ENCODE data around the gene UBE3D. TPM values are rescaled to one million over a fixed set of nuclear protein-coding genes. Genes with fewer than 3 reads are reported as not detected.

Gene UBE3D
- total RNA-seq, 1 experiment from 2014 or later = 10.7 TPM

DNA sequence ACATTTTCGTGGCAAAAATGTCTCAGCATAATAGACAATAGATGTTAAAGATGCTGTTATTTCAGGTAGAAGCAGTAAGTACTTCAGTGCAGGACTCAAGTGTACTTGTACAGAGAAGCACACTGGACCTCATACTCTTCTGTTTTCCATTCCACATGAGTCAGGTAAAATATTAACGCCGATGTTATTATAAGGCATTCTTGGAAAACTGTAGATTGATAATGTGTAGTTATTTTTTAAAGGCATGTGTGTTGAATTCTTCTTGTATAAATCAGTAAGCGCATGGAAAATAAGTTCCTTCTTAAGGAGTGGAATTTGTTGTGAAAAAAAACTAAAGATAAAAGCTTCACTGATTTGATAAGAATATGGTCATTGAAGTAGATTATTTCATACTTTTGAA lies 47.6 kb upstream of the UBE3D start:
- Histone ChIP-seq H3K27ac (ENCODE audit: insufficient read length, low read depth, low read length) (no peak overlapping the region), H3K23me2 (ENCODE audit: insufficient read length, low read depth, low read length, poor library complexity, severe bottlenecking) (no peaks in the 10 kb centered on the region), H2AK5ac (ENCODE audit: insufficient read length, low read length) (no peak overlapping the region), H2BK12ac (ENCODE audit: insufficient read length, low read depth, low read length) (no peak overlapping the region), H3K56ac (ENCODE audit: insufficient read length, low read depth, low read length) (no peak overlapping the region), H3K79me2 (ENCODE audit: insufficient read depth, low read length) (no peaks in the 10 kb centered on the region), H3K79me1 (ENCODE audit: insufficient read depth, low read depth, low read length, poor library complexity, severe bottlenecking) (no peaks in the 10 kb centered on the region), H4K20me1 (ENCODE audit: control insufficient read depth, insufficient read depth, insufficient read length) (no peaks in the 10 kb centered on the region), H2AFZ (ENCODE audit: low read length) (no peak overlapping the region), H3K4ac (ENCODE audit: low read depth, low read length) (no peak overlapping the region), H4K8ac (replicated peaks; ENCODE audit: insufficient read length, low read depth, low read length) (no peak overlapping the region), H2BK20ac (ENCODE audit: low read depth, low read length, poor library complexity, severe bottlenecking) (no peak overlapping the region), H3T11ph (ENCODE audit: low read length) (no peak overlapping the region), H3K9me3 (ENCODE audit: control insufficient read depth, low read depth, low read length) (no peaks in the 10 kb centered on the region), H2BK15ac (ENCODE audit: low read depth, low read length) (no peak overlapping the region), H2BK5ac (ENCODE audit: insufficient read length, low read length) (no peak overlapping the region), H4K91ac (ENCODE audit: insufficient read length, low read depth, low read length) (no peak overlapping the region), H3K23ac (ENCODE audit: insufficient read length, low read depth, low read length) (no peak overlapping the region), H4K5ac (ENCODE audit: insufficient read length, low read depth, low read length) (no peak overlapping the region), H3K14ac (ENCODE audit: insufficient read depth, low read length) (no peak overlapping the region), H3K18ac (ENCODE audit: insufficient read length, low read depth, low read length) (no peak overlapping the region), H3K9ac (ENCODE audit: extremely low read depth, insufficient read length, low read length) (no peak overlapping the region), H2BK120ac (ENCODE audit: low read depth, low read length, poor library complexity, severe bottlenecking) (no peak overlapping the region), H3K4me2 (ENCODE audit: insufficient read depth, insufficient read length, low read length) (no peak overlapping the region), H3K27me3 (ENCODE audit: insufficient read depth, low read length) (no peaks in the 10 kb centered on the region), H3K4me1 (ENCODE audit: insufficient read depth, low read length) (no peaks in the 10 kb centered on the region)
- Mint-ChIP-seq H3K27me3 (ENCODE audit: low read depth) (no peaks in the 10 kb centered on the region), H3K4me3 (no peak overlapping the region), H3K4me1 (peaks cover 4 to 5% of the 10 kb centered on the region in 2 experiments; a peak in 2 of 4 replicates), H3K9me3 (no peaks in the 10 kb centered on the region), H3K27ac (no peak overlapping the region), H3K36me3 (ENCODE audit: insufficient read depth in 1 of 3, low read depth in 3 of 3) (peaks cover 3 to 12% (median 5%) of the 10 kb centered on the region in 3 experiments; a peak in 6 of 7 replicates)
- no CpG with 5 or more reads among the region's 4 CpGs for WGBS (ENCODE audit: extremely low coverage, insufficient read length, low lambda C conversion rate)
- DNase-seq = no peak
- no peak for TF ChIP-seq CTCF (conservative IDR thresholded peaks at IDR 0.05)

Measured in H9 (cell line).